Measurements from ENCODE around the gene SMARCAL1. TPM values are rescaled to one million over a fixed set of nuclear protein-coding genes. Genes with fewer than 3 reads are reported as not detected.

The SMARCAL1 gene
- total and polyA plus RNA-seq, 2 experiments from 2014 or later = 10.3 to 17.2 TPM

GRCh38 chr2:216520112-216520511, 107.8 kb downstream of the SMARCAL1 start (continued):
- TF ChIP-seq ZNF462 (CRISPR knock-in tag; IDR thresholded peaks at IDR 0.05) = no peak
- TF ChIP-seq EZH2 (IDR thresholded peaks at IDR 0.05; ENCODE audit: low read depth, unreplicated experiment) = no peak
- no peak for TF ChIP-seq ZNF331 (CRISPR knock-in tag; IDR thresholded peaks at IDR 0.05; ENCODE audit: low read depth)

GRCh38 chr2:216522892-216523502, 110.7 kb downstream of the SMARCAL1 start:
- no peaks in the 10 kb centered on the region for H3K9me3 Mint-ChIP-seq
- Histone ChIP-seq H3K4me2 (no peak overlapping the region), H3K79me2 (replicated peaks; ENCODE audit: insufficient read depth) (no peaks in the 10 kb centered on the region), H3K27ac (ENCODE audit: low read depth) (no peak overlapping the region), H3F3A (replicated peaks; ENCODE audit: low read depth) (no peaks in the 10 kb centered on the region), H3K27me3 (ENCODE audit: insufficient read depth) (no peaks in the 10 kb centered on the region), H2AFZ (no peak overlapping the region), H3K9me2 (ENCODE audit: insufficient read depth) (peaks cover 2% of the 10 kb centered on the region; the same call in 1 of the 2 replicates), H4K20me1 (replicated peaks; ENCODE audit: insufficient read depth) (no peaks in the 10 kb centered on the region; the same call in 1 of the 2 replicates), H3K4me3 (no peak overlapping the region), H3K4me1 (ENCODE audit: insufficient read depth) (no peaks in the 10 kb centered on the region), H3K36me3 (ENCODE audit: insufficient read depth) (no peaks in the 10 kb centered on the region)
- H3K4me3 Mint-ChIP-seq = no peak overlapping the region
- H3K36me3 Mint-ChIP-seq (ENCODE audit: low read depth) = no peaks in the 10 kb centered on the region; the same call in 2 of the 3 replicates
- peaks cover 4% of the 10 kb centered on the region for H3K27me3 Mint-ChIP-seq (ENCODE audit: insufficient read depth, low read depth, poor library complexity)
- H3K4me1 Mint-ChIP-seq = no peaks in the 10 kb centered on the region; the same call in 2 of the 3 replicates
- DNase-seq (ENCODE audit: low spot score) (no peak), ATAC-seq (no peak)
- no peak overlapping the region for H3K27ac Mint-ChIP-seq
- TF ChIP-seq JUNB (IDR thresholded peaks at IDR 0.05; ENCODE audit: unreplicated experiment) (no peak), EZH2 (IDR thresholded peaks at IDR 0.05; ENCODE audit: low read depth, unreplicated experiment) (no peak), NANOG (IDR thresholded peaks at IDR 0.05; ENCODE audit: borderline replicate concordance) (no peak), CTCF (conservative IDR thresholded peaks at IDR 0.05; ENCODE audit: low read depth in 2 of 2) (no peak), STAT1 (IDR thresholded peaks at IDR 0.05; ENCODE audit: unreplicated experiment) (no peak), ZNF114 (CRISPR knock-in tag; IDR thresholded peaks at IDR 0.05) (no peak), CREB1 (CRISPR knock-in tag; IDR thresholded peaks at IDR 0.05; ENCODE audit: low read depth) (no peak)

Data from GM23338 (cell line).